ENCODE data around the gene ZNF319. TPM values are rescaled to one million over a fixed set of nuclear protein-coding genes. Genes with fewer than 3 reads are reported as not detected.

ZNF319 gene
- total and polyA plus RNA-seq, 2 of the 8 experiments (the other 6 are each of a cell fraction or from before 2014, with no cell fraction given): 3.3 to 5.5 TPM

- Histone ChIP-seq H2BK15ac (ENCODE audit: low read length) (no peak overlapping the region), H3K14ac (ENCODE audit: insufficient read length) (no peak overlapping the region), H2BK12ac (ENCODE audit: low read depth, low read length) (no peak overlapping the region), H3K23me2 (ENCODE audit: low read depth, low read length) (no peaks in the 10 kb centered on the region), H2AFZ (ENCODE audit: low read length) (no peak overlapping the region), H4K8ac (ENCODE audit: extremely low read depth, insufficient read depth, low read length) (peak overlapping the region; percentile 81; the same call in 1 of the 2 replicates), H3K4ac (replicated peaks; ENCODE audit: insufficient read length, low read depth, low read length) (no peak overlapping the region), H3K9ac (replicated peaks in 1 of 4; ENCODE audit: extremely low read depth in 1 of 4, low read depth in 3 of 4, low read length in 3 of 4) (no peak overlapping the region), H3K79me1 (ENCODE audit: low read depth, low read length) (no peaks in the 10 kb centered on the region), H3K4me3 (ENCODE audit: extremely low read depth in 1 of 4, insufficient read depth in 2 of 4, low read depth in 3 of 4, low read length in 4 of 4) (no peak overlapping the region), H2BK20ac (ENCODE audit: low read length) (no peak overlapping the region), H3K23ac (ENCODE audit: insufficient read length) (no peak overlapping the region), H3K4me2 (ENCODE audit: insufficient read depth in 1 of 2, low read depth in 2 of 2, low read length in 2 of 2) (no peak overlapping the region), H4K20me1 (replicated peaks in 1 of 2; ENCODE audit: control insufficient read depth in 1 of 2, insufficient read depth in 2 of 2, low read length in 2 of 2) (no peaks in the 10 kb centered on the region), H3K79me2 (ENCODE audit: control insufficient read depth in 1 of 2, insufficient read depth in 2 of 2, low read length in 2 of 2) (no peaks in the 10 kb centered on the region), H2BK5ac (ENCODE audit: low read depth, low read length) (no peak overlapping the region), H4K91ac (replicated peaks; ENCODE audit: insufficient read length, low read length) (no peak overlapping the region), H2AK5ac (ENCODE audit: low read depth, low read length) (no peak overlapping the region), H3K18ac (ENCODE audit: extremely low read depth, low read length) (no peak overlapping the region), H4K5ac (ENCODE audit: insufficient read length, low read depth, low read length) (no peak overlapping the region), H3K56ac (replicated peaks; ENCODE audit: insufficient read length, low read depth, low read length) (no peak overlapping the region), H3K9me3 (ENCODE audit: insufficient read depth in 2 of 2, low read depth in 1 of 2, low read length in 1 of 2) (no peaks in the 10 kb centered on the region), H3K4me1 (replicated peaks in 1 of 4; ENCODE audit: control insufficient read depth in 3 of 4, insufficient read depth in 4 of 4, low read length in 3 of 4) (no peaks in the 10 kb centered on the region; a peak in 1 of 7 replicates), H3K36me3 (ENCODE audit: control insufficient read depth in 2 of 4, insufficient read depth in 4 of 4, low read length in 3 of 4) (no peaks in the 10 kb centered on the region), H2BK120ac (replicated peaks; ENCODE audit: low read depth, low read length) (no peak overlapping the region), H3K27me3 (replicated peaks in 1 of 4; ENCODE audit: control insufficient read depth in 3 of 4, extremely low read depth in 1 of 4, insufficient read depth in 3 of 4, low read length in 3 of 4) (no peaks in the 10 kb centered on the region), H3K27ac (ENCODE audit: low read depth, low read length) (no peak overlapping the region)
- ChIA-PET POLR2A (ENCODE audit: partially characterized antibody) (interaction anchor here (0.6 to 3.2 kb wide), 2 partner anchors 10 to 559 kb away, joined by 3 to 10 read pairs; no protein-coding TSS in a partner anchor), CTCF (ENCODE audit: partially characterized antibody) (interaction anchor here (0.6 to 5.8 kb wide), 14 partner anchors 8 to 178 kb away, joined by 3 to 40 read pairs (median 4); no protein-coding TSS in a partner anchor)
- DNase-seq (ENCODE audit: low read depth in 1 of 2, low spot score in 2 of 2) (no peak), FAIRE-seq (no peak)
- 76% methylated on average over 4 of the region's 4 CpGs; no CpG with 5 or more reads in 1 of the 2 experiments for WGBS, 2 experiments (ENCODE audit: extremely low coverage in 1 of 2, insufficient coverage in 1 of 2, insufficient read length in 1 of 2, insufficient replicate concordance in 2 of 2, low coverage in 1 of 2, low lambda C conversion rate in 2 of 2, missing lambda C conversion rate in 1 of 2)
- TF ChIP-seq HDAC2 (IDR thresholded peaks at IDR 0.05; ENCODE audit: borderline replicate concordance in 1 of 2, low read depth in 2 of 2, low read length in 2 of 2) (no peak), RXRA (IDR thresholded peaks at IDR 0.05; ENCODE audit: insufficient read depth, low read depth, low read length) (no peak), ATF2 (IDR thresholded peaks at IDR 0.05; ENCODE audit: low read length) (no peak), HDAC6 (IDR thresholded peaks at IDR 0.05; ENCODE audit: low read depth, low read length) (no peak), CEBPB (IDR thresholded peaks at IDR 0.05; ENCODE audit: low read depth, low read length) (no peak), GABPA (IDR thresholded peaks at IDR 0.05; ENCODE audit: borderline replicate concordance, insufficient read depth, low read length) (no peak), BACH1 (IDR thresholded peaks at IDR 0.05; ENCODE audit: low read length) (no peak), KDM5A (IDR thresholded peaks at IDR 0.05; ENCODE audit: low read length) (no peak)
Measured at GRCh38 chr16:57972306-57972705, 28.2 kb downstream of the ZNF319 start.
